Measurements from ENCODE around the gene KIF21A.

Gene KIF21A

DNA sequence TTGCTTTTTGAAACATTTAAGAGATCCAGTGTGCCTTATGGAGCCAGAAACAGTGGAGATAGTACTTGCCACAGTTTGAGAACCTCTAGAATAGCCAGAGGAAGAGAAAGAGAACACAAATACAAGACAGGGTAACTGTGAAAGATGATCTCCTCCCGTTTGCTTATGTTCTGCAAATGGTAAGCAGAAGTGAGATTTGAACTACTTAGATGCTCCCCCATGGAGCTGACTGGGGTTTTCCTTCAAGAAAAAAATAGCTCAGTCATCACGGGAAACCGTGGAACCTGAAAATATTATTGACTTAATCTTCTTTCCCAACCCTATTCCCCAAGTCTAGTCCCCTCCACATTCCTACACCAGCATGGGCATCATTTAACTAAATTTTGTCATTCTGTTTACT is 87.1 kb downstream of the KIF21A start:
- no peak for TF ChIP-seq POLR2A (IDR thresholded peaks at IDR 0.05; ENCODE audit: low read depth, low read length)
- DNase-seq (ENCODE audit: insufficient read length, low spot score) (no peak), FAIRE-seq (no peak)

DNA sequence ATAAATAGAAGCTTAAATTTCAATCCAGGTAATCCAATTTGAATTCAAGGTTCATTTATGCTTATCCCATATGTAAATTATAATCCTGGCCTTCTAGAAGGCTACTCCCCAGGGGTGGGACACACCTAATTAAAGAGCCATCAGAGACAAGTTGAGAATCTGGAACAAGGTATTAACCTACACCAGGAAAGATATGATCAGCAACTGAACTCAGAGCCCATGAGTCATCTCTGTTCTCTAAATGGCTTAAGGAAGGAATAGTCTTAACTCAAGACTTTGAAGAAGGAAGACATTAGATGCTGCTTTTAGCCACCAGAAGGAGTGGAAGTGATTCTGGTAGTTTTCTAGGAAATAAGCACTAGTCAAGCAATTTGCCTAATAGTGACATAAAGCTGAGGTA is 88.0 kb downstream of the KIF21A start:
- no peak for TF ChIP-seq POLR2A (IDR thresholded peaks at IDR 0.05; ENCODE audit: low read depth, low read length)
- FAIRE-seq (no peak), DNase-seq (ENCODE audit: insufficient read length, low spot score) (no peak)

DNA sequence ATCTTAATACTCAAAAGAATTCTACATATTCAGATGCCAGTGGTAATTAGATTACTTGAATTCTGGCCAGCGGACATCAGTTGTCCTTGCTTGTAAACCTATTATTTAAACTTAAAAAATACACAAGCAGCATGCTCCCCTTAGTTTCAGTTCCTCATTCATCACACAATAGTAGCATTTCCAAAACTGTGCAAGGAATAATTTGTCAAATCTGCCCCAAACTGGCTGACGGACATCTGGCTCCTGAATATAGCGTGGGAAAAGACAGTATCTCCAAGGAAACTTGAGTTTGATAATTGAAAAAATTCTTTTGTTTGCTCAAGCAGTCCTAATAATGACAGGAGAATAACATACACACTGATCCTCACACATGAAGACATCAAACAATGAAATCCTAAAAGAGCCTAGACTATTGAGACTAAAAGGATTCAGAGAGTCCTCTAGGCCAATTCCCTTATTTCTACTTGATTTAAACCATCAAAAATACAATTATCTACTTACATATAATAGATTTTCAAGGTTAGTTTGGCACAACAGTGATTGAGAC is 90.4 kb downstream of the KIF21A start:
- DNase-seq (ENCODE audit: insufficient read length, low spot score) = no peak

DNA sequence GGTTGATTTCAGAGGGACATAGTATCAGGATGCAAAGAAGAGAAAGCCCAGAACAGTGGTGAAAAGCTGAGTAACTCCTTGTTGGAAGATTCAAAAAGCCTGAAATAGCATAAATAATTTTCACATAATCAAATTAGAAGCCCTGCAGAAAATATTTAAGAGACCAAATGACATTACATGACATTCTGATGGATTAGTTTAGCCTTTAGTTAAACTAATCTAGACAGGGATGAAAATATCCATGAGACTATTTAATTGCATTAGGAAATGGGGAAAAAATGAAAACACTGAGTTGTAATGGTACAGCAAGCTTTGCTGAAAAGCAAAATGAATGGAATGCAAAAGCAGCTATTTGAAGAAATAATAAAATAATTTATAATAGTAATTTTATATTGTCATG is 91.8 kb downstream of the KIF21A start:
- DNase-seq (ENCODE audit: insufficient read length, low spot score) = no peak
- no peak for TF ChIP-seq POLR2A (IDR thresholded peaks at IDR 0.05; ENCODE audit: low read depth, low read length)
- no peak for FAIRE-seq

More for the DNA sequence above, 90.4 kb downstream of the KIF21A start:
- no peak for FAIRE-seq
- TF ChIP-seq POLR2A (IDR thresholded peaks at IDR 0.05; ENCODE audit: low read depth, low read length) = no peak

DNA sequence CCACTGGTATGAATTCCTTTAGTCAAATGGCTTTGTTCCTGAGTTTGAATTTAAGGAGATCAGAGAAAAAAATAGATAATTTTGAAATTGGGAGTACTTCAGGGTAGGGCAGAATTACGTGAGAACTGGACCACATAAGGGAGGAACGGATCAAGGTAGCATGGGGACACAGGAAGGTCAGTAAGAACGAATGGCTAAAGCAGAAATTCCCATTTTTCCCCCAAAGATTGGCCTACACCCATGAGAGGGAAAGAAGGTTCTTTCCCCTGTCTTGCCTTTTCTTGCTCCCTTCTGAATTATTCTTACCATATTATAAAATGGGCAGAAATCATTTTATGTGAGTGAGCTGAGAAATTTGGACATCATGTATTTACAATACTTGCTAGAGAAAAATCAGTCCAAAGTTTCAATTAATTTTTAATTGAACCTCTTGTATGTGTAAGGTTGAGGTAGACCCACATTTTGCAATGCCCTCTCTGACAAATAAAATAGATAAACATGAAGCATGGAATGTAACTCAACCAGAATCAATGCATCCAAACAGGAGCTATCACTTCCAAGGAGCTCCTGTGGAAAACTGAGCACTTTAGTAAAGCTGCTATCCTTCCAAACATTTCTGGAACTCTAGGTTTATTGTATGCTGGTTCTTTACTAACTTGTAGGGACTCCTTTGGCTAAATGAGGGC is 93.8 kb downstream of the KIF21A start:
- no peak for TF ChIP-seq POLR2A (IDR thresholded peaks at IDR 0.05; ENCODE audit: low read depth, low read length)
- DNase-seq (ENCODE audit: insufficient read length, low spot score) (no peak), FAIRE-seq (no peak)

DNA sequence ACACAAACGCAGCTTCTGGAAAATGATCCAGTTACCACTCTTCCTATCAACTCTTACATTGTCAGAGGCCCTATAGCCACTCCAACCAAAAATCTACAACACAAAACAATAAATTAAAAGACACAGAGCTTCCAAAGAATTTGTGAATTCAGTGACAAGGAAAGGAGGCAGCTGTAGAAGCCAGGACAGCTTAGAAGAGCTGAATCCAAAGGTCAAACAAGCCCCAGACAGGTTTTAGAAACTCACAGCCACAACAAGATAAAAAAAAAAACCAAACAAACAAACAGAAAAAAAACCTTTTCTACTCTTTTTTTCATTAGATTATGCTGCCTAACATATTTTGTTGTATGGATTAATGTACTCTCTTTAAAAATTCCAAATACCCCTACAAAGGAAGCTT is 94.4 kb downstream of the KIF21A start:
- DNase-seq (ENCODE audit: insufficient read length, low spot score) (no peak), FAIRE-seq (no peak)
- no peak for TF ChIP-seq POLR2A (IDR thresholded peaks at IDR 0.05; ENCODE audit: low read depth, low read length)

DNA sequence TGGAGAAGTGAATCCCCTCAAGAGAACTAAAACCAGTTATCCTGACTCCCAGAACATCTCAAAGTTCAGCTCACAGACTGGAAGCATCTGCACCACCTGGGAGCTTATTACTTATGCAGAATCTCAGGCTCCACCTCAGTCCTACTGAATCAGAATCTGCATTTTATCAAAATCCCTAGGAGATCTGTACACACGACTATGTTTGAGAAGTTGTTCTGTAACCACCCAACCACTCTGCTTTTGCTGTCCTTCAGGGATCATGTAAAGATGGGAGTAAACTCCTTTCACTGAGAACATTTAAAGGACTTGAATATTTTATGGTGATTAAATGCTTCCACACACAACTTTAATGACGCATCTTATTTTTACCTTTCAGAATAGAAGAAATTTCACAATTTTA is 98.0 kb downstream of the KIF21A start:
- no peak for TF ChIP-seq POLR2A (IDR thresholded peaks at IDR 0.05; ENCODE audit: low read depth, low read length)
- FAIRE-seq (no peak), DNase-seq (ENCODE audit: insufficient read length, low spot score) (no peak)

DNA sequence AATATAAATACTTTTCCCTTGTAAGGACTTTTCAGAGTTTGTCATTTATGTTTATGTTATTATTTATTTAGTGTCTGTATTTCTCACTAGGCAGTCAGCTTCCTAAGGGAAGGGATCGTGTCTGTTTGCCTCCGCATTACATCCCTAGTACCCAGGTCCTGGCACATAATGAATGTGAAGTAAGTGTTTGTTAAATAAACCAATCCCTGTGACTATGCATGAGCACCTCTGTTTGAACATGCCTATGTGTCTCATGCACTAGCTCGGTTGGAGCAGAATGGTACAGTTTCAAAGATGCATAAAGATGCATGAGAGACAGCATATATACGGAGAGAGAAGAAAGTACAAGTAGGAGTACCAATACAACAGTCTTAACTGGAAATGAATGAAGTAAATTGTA is 99.3 kb downstream of the KIF21A start:
- DNase-seq (ENCODE audit: insufficient read length, low spot score) = no peak
- TF ChIP-seq POLR2A (IDR thresholded peaks at IDR 0.05; ENCODE audit: low read depth, low read length) = no peak
- no peak for FAIRE-seq

DNA sequence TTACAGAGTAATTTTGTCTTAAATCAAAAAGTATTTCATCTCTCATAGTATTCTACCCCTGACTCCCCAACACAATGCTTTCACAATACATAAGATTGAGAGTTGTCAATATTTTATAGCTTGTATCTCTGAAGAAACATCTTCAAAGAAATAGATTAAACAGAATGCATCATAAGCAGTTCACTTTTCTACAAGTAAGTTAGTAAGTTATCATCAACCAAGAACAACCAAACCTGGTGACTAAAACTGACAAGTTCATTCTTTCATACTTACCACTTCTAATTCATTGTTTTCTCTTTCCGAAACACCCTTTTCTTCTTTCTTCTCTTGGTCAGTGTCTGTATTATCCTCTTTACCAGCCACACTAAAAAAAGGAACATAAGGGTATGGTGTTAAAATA is 101.2 kb downstream of the KIF21A start:
- no peak for FAIRE-seq
- no peak for TF ChIP-seq POLR2A (IDR thresholded peaks at IDR 0.05; ENCODE audit: low read depth, low read length)

DNA sequence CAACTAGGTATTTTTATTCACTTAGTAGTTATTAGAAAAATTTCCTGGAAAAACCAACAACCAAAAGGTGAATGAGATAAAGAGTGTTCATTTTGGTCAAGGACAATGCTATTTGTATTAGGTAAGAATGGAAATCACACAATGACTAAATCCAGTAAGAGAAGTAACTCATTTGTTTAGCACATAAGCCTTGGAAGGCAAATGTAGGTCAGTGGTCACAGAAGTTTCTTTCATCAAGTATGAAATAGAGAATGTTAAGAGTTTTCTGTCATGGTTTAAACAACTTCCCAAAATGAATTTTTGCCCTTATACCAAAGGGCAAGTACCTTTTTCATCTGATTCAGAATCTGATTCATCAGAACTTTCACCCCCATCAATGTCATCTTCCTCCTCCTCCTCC is 101.7 kb downstream of the KIF21A start:
- no peak for FAIRE-seq
- DNase-seq (ENCODE audit: insufficient read length, low spot score) = no peak
- no peak for TF ChIP-seq POLR2A (IDR thresholded peaks at IDR 0.05; ENCODE audit: low read depth, low read length)

More for the DNA sequence above, 101.2 kb downstream of the KIF21A start:
- no peak for DNase-seq (ENCODE audit: insufficient read length, low spot score)

DNA sequence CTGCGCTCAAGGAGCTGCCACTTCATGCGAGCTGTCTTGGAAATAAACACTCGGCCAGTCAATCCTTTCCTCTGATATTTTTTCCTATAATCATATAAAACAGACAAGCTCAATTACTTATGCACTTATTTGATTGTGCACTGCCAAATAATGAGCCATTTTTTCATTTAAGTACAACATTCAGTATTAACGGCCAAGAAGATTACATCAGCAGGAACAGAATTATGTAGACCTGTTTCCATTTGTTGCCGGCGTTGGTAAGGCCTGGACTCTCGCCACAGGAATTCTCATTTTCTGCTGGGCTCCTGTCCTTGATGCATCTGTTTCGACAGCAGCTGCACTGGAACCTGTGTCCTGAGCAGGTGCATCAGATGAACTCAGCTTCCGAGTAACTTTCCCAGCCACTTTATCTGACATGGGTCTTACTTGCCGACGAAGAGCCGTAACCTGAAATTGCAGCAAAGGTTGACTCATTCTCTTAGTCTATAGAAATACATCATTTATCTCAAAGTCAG is 110.2 kb downstream of the KIF21A start:
- FAIRE-seq (no peak), DNase-seq (ENCODE audit: insufficient read length, low spot score) (no peak)

DNA sequence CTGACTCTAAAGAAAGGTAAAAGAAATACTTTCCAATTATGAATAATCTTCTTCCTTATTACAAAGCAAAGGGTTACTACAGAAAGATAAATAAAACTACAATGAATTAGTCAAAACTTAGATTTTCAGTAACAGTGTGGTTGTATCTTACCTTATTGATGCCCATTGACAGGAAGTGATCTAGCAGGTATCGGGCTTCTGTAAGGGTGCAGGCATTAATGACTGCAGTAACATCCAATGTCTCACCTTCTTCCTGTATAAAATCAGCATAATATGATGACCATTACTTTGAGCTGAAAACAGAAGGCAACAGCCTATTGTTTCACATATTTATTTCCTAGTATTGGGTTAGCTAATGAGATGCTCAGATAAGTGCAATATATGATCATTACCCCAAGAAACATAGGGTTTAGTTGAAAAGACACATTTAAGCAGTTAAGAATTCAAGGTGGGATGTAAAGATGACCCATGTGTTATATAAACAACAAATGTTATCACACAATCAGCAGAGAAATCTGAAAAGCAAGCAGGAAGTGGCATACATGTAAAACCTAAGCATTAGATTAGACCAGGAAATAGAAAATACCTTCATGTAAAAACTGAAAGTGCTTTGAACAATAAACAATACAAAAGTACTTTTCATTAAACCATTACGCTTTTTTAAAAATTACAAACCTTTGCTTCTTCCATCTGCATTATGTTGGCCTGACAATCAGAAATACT is 111.2 kb downstream of the KIF21A start:
- FAIRE-seq = no peak

More for the DNA sequence above, 110.2 kb downstream of the KIF21A start:
- TF ChIP-seq POLR2A (IDR thresholded peaks at IDR 0.05; ENCODE audit: low read depth, low read length) = no peak

DNA sequence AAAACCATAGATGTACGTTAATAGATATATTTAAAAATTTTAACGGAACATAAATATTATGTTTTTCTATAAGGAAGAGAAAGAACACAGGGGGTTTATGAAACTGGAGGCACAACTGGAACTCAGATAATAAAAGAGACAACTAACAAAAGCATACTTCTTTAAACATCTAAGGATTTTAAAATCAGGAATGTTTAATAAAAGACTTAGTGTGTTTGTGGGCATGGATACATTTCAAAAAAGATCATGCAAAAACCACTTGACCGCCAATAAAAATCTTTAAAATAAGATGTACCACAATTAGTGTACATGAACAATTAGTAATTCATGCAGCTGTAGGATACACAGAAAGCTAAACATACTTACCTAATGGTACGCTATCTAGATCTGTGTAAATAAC is 113.0 kb downstream of the KIF21A start:
- no peak for TF ChIP-seq POLR2A (IDR thresholded peaks at IDR 0.05; ENCODE audit: low read depth, low read length)
- DNase-seq (ENCODE audit: insufficient read length, low spot score) (no peak), FAIRE-seq (no peak)

More for the DNA sequence above, 111.2 kb downstream of the KIF21A start:
- DNase-seq (ENCODE audit: insufficient read length, low spot score) = no peak
- TF ChIP-seq POLR2A (IDR thresholded peaks at IDR 0.05; ENCODE audit: low read depth, low read length) = no peak

DNA sequence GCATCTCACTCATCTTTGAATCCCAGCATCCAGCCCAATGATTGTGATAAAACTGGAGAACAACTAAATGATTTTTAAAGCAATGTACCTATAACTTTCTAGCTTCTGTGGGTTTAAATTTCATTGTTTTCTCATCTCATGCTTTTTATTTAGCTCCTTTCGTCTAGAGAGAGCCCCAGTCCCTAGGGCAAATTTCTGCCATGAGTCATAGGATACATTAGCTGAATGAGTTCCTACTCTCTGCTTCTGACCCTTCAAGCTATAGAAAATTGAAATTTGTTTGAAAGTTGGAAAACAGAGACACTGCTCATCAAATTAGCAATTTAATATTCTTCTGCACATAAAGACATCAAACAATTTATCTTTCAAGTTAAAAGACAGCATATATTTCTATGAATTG is 113.9 kb downstream of the KIF21A start:
- DNase-seq (ENCODE audit: insufficient read length, low spot score) (no peak), FAIRE-seq (no peak)
- TF ChIP-seq POLR2A (IDR thresholded peaks at IDR 0.05; ENCODE audit: low read depth, low read length) = no peak

DNA sequence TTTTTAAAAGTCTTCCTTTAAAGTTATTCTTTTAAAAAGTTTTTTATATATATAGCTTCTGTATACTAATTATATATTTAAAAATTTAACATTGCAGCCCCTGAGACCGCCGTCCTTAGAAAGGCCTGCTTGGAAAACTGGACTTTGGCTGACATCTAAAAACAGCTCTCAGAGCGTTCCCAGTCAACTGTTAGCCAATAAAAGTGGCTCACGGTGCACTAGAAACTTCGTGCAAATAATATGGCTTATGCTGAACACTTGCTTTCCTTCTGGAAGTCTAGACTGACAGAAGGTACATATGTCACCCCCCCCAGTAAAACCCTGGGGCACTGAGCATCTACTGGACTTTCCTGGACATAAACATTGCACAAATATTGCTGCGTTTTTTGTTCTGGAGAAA is 115.0 kb downstream of the KIF21A start:
- TF ChIP-seq POLR2A (IDR thresholded peaks at IDR 0.05; ENCODE audit: low read depth, low read length) = no peak
- no peak for FAIRE-seq
- no peak for DNase-seq (ENCODE audit: insufficient read length, low spot score)

Data from H54 (cell line).